Activated CD4-positive, alpha-beta T cell treated with anti-CD3 and anti-CD28 coated beads, Interleukin-2, amount 10 ng/mL, durations not matched to agents 24 days and 14 days (primary cell): ENCODE measurements around the gene OR4D1. TPM values are rescaled to one million over a fixed set of nuclear protein-coding genes. Genes with fewer than 3 reads are reported as not detected.

Source experiments
- DNase-seq: peaks from one replicate; pipeline ENCODE4 v3.0.0; 2022
- H3K27ac Mint-ChIP-seq: one replicate; pipeline ENCODE4 v1.8.0; 2022; ENCODE audit warnings: mild to moderate bottlenecking, mixed read lengths
- H3K27me3 Mint-ChIP-seq: one replicate; pipeline ENCODE4 v1.8.0; 2022; ENCODE audit warnings: mixed read lengths
- H3K36me3 Mint-ChIP-seq: one replicate; pipeline ENCODE4 v1.8.0; 2022; ENCODE audit warnings: low read depth, mild to moderate bottlenecking, mixed read lengths
- H3K4me1 Mint-ChIP-seq: one replicate; pipeline ENCODE4 v1.8.0; 2021; ENCODE audit warnings: mixed read lengths
- H3K4me3 Mint-ChIP-seq: one replicate; pipeline ENCODE4 v1.8.0; 2022; ENCODE audit warnings: mild to moderate bottlenecking, moderate library complexity, mixed read lengths
- H3K9me3 Mint-ChIP-seq: one replicate; pipeline ENCODE4 v1.8.0; 2021; ENCODE audit warnings: mixed read lengths
- intact Hi-C: fragments of 100-400 bp; cut with micrococcal nuclease; formaldehyde crosslinking; loops from one replicate; pipeline ENCODE4 v1.15.1; 2023
- total RNA-seq: library from RNA; stranded (reverse); gene quantifications from 2 replicates; pipeline ENCODE4 v1.2.3, GENCODE V29; 2022

Gene OR4D1
- total RNA-seq, 1 donor from 2014 or later, result 0.14 TPM

DNA sequence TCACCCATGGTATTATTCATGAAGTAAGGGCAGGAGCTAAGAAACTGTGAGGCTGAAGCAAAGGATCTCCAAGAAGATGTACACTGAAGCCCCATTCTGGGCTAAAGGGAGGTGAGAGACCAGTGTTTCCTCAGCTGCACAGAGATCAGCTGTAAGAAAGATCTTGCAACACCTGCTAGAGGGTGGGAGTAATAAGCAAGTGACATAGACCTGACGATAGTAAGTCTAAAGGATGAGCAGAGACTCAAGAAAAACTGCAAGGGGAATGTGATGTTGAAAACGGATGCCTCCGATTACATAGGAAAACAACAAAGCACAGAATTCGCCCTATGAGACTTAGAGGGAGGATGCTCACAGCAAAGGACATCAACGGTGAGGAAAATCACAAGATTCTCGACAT is 18.5 kb downstream of the OR4D1 start, which contains the start of gene OR4D2:
OR4D2 (plus strand) TSS at position 301 of the 400 bp plus-strand sequence. CDS start 2,674 bp downstream, outside the sequence.
- no peaks in the 10 kb centered on the region for H3K9me3 Mint-ChIP-seq
- peaks cover 50% of the 10 kb centered on the region for H3K27me3 Mint-ChIP-seq
- intact Hi-C loops, result no loop called here
- H3K4me1 Mint-ChIP-seq, result peaks cover 20% of the 10 kb centered on the region
- no peak within 1 kb of the TSS for H3K27ac Mint-ChIP-seq
- no peaks in the 10 kb centered on the region for H3K36me3 Mint-ChIP-seq
- no peak within 1 kb of the TSS for H3K4me3 Mint-ChIP-seq
- no peak for DNase-seq

DNA sequence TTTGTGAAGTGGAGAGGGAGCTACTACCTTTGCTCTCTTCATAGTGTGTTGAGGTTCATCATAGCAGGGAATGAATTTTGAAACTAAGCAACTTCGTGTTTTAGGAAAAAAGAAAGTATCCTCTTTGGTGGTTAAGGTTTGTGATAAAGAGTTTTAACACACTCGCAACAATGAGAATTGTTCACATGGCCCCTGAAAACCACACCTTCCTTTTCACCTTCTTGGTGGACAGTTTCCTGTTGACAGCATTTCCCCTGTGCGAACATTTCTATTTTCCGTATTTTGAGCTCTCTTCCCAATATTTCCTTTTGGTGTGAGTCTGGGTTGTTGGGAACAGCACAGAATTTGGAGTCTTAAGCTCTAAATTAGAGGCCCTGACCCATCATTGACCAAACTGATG is 22.4 kb downstream of the OR4D1 start:
- Mint-ChIP-seq H3K9me3 (no peaks in the 10 kb centered on the region), H3K27ac (peak overlapping the region; percentile 58), H3K4me1 (peaks cover 28% of the 10 kb centered on the region), H3K4me3 (peak overlapping the region; percentile 47), H3K36me3 (no peaks in the 10 kb centered on the region), H3K27me3 (peaks cover 29% of the 10 kb centered on the region)
- no peak for DNase-seq
- intact Hi-C loops, result no loop called here

DNA sequence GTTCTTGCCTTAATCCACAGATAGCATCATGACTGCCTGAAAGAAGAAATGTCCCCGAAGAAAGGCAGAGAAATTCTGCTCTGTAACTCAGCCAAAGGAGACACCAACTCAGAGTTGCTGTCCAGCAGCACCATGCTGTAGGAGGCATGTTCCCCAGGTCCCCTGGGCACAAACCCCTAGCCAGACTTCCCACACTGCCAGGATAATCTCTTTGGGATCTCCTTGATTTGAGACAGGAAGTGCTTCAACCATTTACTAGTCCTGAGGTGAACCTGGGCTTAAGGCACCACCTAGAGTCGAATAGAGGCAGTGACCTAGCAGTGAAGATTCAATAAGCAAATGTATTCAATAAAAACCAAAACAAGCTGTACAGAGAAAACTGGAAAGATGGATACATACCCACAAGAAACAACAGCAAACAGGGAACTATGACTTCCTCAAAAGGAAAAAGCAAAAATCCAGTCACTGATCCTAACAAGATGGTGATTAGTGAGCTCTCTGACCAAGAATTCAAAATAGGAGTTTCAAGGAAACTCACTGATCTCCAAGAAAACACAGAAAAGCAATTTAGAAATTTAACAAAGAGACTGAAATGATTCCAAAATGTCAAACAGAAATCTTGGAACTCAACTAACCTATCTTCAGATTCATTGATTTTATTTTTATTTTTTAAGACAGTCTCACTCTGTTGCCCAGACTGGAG is 24.3 kb downstream of the OR4D1 start:
- no peaks in the 10 kb centered on the region for H3K9me3 Mint-ChIP-seq
- H3K27me3 Mint-ChIP-seq, result peaks cover 14% of the 10 kb centered on the region
- no peaks in the 10 kb centered on the region for H3K36me3 Mint-ChIP-seq
- H3K27ac Mint-ChIP-seq, result no peak overlapping the region
- intact Hi-C loops, result loop anchor here (1.0 kb wide), 1 partner anchor 52 kb away; no protein-coding TSS in a partner anchor
- no peak overlapping the region for H3K4me3 Mint-ChIP-seq
- peak; percentile 86 for DNase-seq
- peaks cover 28% of the 10 kb centered on the region for H3K4me1 Mint-ChIP-seq

DNA sequence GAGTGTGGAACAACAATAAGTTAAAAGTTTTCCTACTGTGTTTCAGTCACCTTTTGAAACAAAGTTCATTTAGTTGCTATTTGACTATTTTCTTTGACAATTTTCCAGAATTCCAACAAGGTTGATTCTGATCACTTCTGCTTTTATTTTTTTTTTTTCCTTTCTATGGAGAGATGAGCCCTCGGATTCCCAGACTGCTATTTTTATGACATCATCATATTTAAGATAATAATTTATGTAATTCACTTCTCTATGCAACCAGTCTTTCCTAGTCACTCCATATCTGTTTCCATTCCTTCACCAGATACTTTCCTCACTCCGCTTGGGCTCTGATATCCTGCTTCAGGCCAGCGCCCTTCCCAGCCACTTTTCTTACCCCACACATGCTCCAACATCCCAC is 26.7 kb downstream of the OR4D1 start:
- intact Hi-C loops, result no loop called here
- H3K36me3 Mint-ChIP-seq, result no peaks in the 10 kb centered on the region
- no peak overlapping the region for H3K27ac Mint-ChIP-seq

DNA sequence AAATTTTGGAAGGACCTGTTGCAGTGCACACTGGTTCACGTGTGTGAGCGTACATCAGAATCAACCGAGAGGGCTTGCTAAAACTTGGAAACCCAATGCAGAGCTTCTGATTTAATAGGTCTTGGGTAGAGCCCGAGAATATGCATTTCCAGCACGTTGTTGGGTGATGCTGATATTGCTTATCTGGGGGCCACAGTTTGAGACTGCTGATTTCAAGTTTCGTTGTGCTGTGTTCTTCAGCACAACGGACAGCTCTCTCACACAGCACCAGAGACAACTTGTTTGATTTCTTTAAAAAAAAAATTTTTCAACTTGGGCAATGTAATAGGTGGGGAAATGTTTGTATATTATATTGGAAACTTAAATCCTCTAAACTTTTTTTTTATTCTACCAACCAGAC is 28.0 kb downstream of the OR4D1 start:
- peaks cover 13% of the 10 kb centered on the region for H3K4me1 Mint-ChIP-seq
- no peak for DNase-seq
- H3K27me3 Mint-ChIP-seq, result peaks cover 9% of the 10 kb centered on the region
- H3K4me3 Mint-ChIP-seq, result no peak overlapping the region
- intact Hi-C loops, result no loop called here
- no peaks in the 10 kb centered on the region for H3K36me3 Mint-ChIP-seq
- H3K27ac Mint-ChIP-seq, result no peak overlapping the region
- H3K9me3 Mint-ChIP-seq, result no peaks in the 10 kb centered on the region

More for the DNA sequence above, 26.7 kb downstream of the OR4D1 start:
- H3K4me1 Mint-ChIP-seq, result peaks cover 24% of the 10 kb centered on the region
- H3K9me3 Mint-ChIP-seq, result no peaks in the 10 kb centered on the region
- no peak for DNase-seq
- H3K4me3 Mint-ChIP-seq, result no peak overlapping the region
- peaks cover 9% of the 10 kb centered on the region for H3K27me3 Mint-ChIP-seq

DNA sequence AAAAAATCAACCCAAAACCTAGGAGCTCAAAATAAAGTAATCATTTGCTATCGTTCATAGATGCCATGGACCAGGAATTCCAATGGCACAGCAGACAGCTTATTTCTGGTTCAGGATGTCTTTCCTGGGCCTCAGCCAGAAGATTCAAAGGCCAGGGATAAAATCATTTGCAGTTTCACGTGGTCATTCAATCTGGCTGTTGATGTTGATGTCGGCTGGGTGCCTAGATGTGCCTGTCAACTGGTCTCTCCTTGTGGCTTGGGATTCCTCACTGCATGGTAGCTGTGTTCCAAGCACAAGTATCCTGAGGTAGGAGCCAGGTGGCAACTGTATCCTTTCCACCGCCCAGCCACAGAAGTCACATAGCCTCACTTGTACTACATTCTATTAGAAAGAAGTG is 33.6 kb downstream of the OR4D1 start:
- no peaks in the 10 kb centered on the region for H3K27me3 Mint-ChIP-seq
- intact Hi-C loops, result no loop called here
- no peak overlapping the region for H3K4me3 Mint-ChIP-seq
- no peak overlapping the region for H3K27ac Mint-ChIP-seq
- no peaks in the 10 kb centered on the region for H3K9me3 Mint-ChIP-seq
- no peak for DNase-seq
- no peaks in the 10 kb centered on the region for H3K36me3 Mint-ChIP-seq
- H3K4me1 Mint-ChIP-seq, result peaks cover 3% of the 10 kb centered on the region

DNA sequence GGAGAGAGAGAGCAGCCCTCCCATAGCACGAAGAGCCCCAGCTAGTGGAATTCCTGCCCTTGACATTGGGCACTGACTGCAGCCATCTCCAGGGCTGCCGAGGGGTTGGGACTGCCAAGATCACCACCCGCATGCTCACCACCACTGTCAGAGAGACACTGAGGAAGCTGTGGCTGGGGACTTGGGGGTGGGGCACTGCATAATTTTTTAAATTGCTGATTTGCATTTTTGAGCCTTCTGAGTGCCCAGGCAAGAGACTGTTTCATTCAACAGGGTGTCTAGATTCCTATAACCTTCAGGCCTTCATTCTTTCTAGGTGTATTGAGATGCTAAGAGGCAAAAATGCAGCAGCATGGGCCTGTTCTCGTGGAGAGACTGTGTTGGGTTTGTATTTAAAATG is 35.3 kb downstream of the OR4D1 start:
- H3K9me3 Mint-ChIP-seq, result no peaks in the 10 kb centered on the region
- no peaks in the 10 kb centered on the region for H3K36me3 Mint-ChIP-seq
- H3K4me1 Mint-ChIP-seq, result peaks cover 3% of the 10 kb centered on the region
- no peak overlapping the region for H3K4me3 Mint-ChIP-seq
- DNase-seq, result no peak
- H3K27ac Mint-ChIP-seq, result no peak overlapping the region
- H3K27me3 Mint-ChIP-seq, result peaks cover 6% of the 10 kb centered on the region
- intact Hi-C loops, result no loop called here

DNA sequence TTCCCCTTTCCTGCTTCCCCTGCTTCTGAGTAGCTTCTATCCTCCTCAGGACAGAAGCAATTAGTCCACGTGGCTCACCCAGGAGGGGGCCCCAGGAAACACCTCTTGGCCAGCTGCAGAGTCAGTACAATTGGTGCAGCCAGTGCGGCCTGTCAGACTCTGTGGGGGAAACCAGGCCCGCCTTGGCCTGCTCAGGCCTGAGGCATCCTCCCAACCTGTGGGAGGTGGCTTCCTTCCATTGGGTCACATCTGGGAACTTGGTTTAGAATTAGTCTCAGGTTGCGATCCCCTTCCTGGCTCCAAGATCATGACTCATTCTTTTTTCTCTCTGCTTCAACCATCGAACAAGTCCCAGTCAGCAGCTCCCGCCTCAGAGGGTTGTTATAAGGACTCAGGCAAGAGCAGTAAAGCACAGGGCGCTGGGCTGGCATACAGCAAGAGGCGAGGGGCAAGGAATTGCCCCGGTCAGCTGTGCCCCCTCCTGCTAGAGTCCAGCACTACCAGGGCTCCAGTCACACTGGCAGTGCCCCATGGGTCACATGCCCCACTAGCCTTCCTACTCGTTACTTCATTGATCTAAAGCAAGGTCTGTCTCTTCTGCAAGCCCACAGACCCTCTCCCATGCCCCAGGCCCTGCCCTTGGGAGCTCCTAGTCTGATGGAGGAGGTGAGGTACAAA is 36.3 kb downstream of the OR4D1 start:
- H3K9me3 Mint-ChIP-seq, result no peaks in the 10 kb centered on the region
- DNase-seq, result no peak
- H3K4me3 Mint-ChIP-seq, result no peak overlapping the region
- peaks cover 6% of the 10 kb centered on the region for H3K27me3 Mint-ChIP-seq
- H3K27ac Mint-ChIP-seq, result no peak overlapping the region
- H3K36me3 Mint-ChIP-seq, result no peaks in the 10 kb centered on the region
- intact Hi-C loops, result no loop called here
- H3K4me1 Mint-ChIP-seq, result peaks cover 3% of the 10 kb centered on the region

DNA sequence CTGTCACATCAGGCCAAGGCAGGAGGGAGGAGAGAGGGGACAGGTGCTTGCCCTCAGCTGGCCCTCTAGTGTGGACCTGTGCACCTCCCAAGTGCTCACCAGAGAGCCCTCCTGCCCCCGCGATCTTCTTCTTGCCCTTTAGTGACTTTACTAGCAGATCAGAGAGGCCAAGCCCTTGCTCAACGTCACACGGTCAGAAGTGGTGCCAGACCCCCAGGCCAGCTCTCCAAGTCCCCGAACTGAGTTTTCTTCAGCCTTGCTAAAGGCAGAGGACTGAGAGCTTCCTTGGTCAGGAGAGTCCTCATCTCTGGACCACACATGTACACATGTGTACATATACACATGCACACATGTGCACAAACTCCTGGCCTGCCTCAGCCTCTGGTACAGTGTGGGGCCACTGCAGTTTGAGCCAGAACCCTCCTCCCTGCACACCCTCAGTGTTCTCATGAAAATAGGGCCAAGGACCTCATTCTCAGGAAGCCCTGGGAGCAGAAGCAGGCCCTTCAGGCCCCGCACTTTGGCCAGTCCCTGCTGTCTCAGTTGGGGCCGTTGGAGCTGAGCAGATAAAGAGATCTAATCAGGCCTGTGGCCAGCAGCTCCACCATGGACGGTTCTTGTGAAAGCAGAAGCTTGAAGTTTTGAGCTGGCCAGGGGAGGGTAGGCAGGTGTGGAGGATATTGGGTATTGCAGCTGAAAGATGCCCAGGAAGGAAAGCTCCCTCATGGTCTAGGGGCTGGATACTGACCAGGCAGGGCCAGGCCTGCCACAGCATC is 37.0 kb downstream of the OR4D1 start:
- no peak overlapping the region for H3K4me3 Mint-ChIP-seq
- intact Hi-C loops, result no loop called here
- peaks cover 8% of the 10 kb centered on the region for H3K27me3 Mint-ChIP-seq
- H3K4me1 Mint-ChIP-seq, result peaks cover 3% of the 10 kb centered on the region
- no peak for DNase-seq
- no peaks in the 10 kb centered on the region for H3K36me3 Mint-ChIP-seq
- no peaks in the 10 kb centered on the region for H3K9me3 Mint-ChIP-seq
- no peak overlapping the region for H3K27ac Mint-ChIP-seq

DNA sequence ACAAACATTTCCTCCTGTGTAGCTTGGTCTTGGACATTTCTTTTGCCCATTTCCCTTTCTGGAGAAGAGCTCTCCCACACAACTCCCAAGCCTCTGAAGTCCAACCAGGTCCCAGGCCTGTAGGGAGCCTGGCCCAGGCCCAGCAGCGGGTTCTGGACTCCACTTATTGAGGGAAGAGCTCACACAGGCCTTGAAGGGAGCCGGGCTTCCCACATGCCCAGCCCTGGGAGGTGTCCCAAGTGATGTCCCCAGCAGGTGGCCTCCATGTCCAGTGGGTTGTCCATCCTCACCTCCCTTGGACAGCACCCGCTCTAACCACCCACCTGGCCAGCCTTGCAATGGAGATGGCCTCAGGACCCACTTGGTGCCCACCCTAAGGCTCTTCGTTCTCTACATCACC is 38.4 kb downstream of the OR4D1 start:
- no peak for DNase-seq
- intact Hi-C loops, result no loop called here
- Mint-ChIP-seq H3K4me3 (no peak overlapping the region), H3K27ac (no peak overlapping the region), H3K36me3 (no peaks in the 10 kb centered on the region), H3K27me3 (peaks cover 12% of the 10 kb centered on the region), H3K4me1 (peaks cover 3% of the 10 kb centered on the region), H3K9me3 (no peaks in the 10 kb centered on the region)

DNA sequence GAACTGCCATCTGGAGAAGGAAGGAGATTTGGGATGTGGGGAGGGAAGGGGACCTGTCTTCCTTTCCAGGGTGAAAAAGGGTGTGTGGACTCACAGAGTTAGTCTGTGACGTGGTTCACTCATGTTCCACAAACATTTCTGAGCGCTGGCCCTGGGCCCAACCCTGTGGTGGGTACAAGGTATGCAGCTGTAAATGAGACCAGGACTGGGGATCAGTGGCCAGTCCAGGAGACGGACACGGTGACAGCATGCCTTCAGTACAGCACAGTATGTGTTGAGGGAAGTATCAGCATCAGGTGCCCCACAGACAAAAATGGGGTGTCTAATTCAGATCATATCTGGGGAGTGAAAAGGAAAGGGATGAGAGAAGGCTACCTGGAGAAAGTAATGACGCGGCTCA is 38.9 kb downstream of the OR4D1 start:
- Mint-ChIP-seq H3K9me3 (no peaks in the 10 kb centered on the region), H3K4me1 (peaks cover 3% of the 10 kb centered on the region), H3K27ac (no peak overlapping the region), H3K36me3 (no peaks in the 10 kb centered on the region), H3K4me3 (no peak overlapping the region), H3K27me3 (peaks cover 12% of the 10 kb centered on the region)
- no peak for DNase-seq
- intact Hi-C loops, result no loop called here

DNA sequence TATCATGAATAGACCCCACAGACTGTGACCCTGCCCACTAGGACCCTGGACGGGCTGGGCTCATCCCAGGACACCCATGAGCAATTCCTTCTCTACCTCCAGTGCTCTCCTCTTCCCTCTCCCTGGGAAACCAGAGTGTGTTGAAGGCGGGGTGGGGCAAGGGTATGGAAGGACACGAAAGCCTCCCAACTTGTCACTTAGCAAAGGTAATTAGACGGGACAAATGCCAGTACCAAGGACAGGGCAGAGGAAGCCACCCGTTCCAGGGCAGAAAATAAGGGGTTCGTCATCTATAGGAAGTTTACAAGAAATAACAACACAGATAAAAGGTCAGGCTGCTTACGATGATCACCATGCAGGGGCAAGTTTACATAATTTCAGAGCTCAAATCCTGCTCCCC is 39.5 kb downstream of the OR4D1 start:
- Mint-ChIP-seq H3K9me3 (no peaks in the 10 kb centered on the region), H3K36me3 (no peaks in the 10 kb centered on the region), H3K27me3 (peaks cover 12% of the 10 kb centered on the region), H3K27ac (no peak overlapping the region), H3K4me1 (peaks cover 3% of the 10 kb centered on the region), H3K4me3 (no peak overlapping the region)
- intact Hi-C loops, result no loop called here
- no peak for DNase-seq

DNA sequence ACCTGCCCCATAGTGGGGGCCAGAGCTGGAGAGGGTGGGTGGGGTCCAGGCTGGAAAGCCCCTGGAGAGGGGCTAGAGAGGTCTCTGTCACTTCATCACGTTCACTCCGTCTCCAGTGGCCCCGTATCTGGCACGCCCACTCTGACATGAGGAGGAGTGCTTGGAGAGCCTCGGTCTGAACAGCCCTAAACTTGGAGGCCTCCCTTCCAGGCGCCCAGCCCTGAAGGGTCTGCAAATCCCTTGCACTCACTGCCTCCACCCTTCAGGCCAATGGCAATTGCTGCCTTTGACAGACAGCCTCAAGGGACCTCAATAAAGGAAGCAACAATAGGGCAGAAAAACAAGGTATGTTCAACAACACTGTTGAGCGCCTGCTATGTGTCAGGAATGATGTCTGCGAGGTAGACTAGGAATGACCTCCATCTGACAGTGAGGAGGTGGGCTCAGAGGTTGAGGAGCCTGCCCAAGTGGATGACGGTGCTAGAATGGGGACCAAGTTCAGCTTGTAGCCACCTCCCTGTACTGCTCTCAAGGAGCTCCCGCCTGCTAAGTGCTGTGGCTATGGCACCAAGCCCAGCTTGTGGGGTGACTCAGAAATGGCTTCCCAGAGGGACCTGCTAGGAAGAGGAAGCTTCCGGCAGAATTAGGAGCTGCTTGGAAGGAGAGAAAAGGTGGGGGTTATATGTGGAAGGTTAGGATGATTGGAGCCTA is 41.4 kb downstream of the OR4D1 start:
- Mint-ChIP-seq H3K4me3 (no peak overlapping the region), H3K9me3 (no peaks in the 10 kb centered on the region), H3K27ac (no peak overlapping the region), H3K4me1 (peaks cover 3% of the 10 kb centered on the region), H3K27me3 (peaks cover 12% of the 10 kb centered on the region), H3K36me3 (no peaks in the 10 kb centered on the region)
- intact Hi-C loops, result no loop called here
- no peak for DNase-seq
